AG04449 (cell line): ENCODE data around the gene TTC27.

Experiments used
- CTCF ChIA-PET: fragments of 350-600 bp; formaldehyde crosslinking; extraction: SDS; loops from one replicate; lab custom pipeline; 2021; ENCODE audit warnings: antibody characterized with exemption; lab: Yijun Ruan, JAX
- POLR2A ChIA-PET: fragments of 400-600, 350-600 bp; formaldehyde crosslinking; extraction: SDS; loops from one replicate; lab custom pipeline; 2020; ENCODE audit warnings: antibody characterized with exemption, inconsistent platforms; lab: Yijun Ruan, JAX
- DNase-seq: peaks from one replicate; pipeline ENCODE4 v3.0.0-alpha.2; 2010; ENCODE audit warnings: low read depth, low spot score
- H3K4me3 ChIP-seq: 2 replicates; pipeline ENCODE4 v1.5.1; 2011; ENCODE audit warnings: low read depth, mild to moderate bottlenecking, control low read depth, low read length
- TF ChIP-seq, protein P1 (sequence below): IDR thresholded peaks from one replicate; pipeline ENCODE4 v1.5.1; 2011; ENCODE audit warnings: mild to moderate bottlenecking, moderate library complexity, low read length, control low read depth, inconsistent platforms; ENCODE audit not compliant: insufficient read depth; ENCODE audit errors: missing control alignments

Gene TTC27

GRCh38 chr2:32683520-32684086 is 55.8 kb downstream of the TTC27 start:
- ChIA-PET CTCF (no interaction called here), POLR2A (no interaction called here)
- no peak overlapping the region for H3K4me3 ChIP-seq
- TF ChIP-seq, protein P1, sequence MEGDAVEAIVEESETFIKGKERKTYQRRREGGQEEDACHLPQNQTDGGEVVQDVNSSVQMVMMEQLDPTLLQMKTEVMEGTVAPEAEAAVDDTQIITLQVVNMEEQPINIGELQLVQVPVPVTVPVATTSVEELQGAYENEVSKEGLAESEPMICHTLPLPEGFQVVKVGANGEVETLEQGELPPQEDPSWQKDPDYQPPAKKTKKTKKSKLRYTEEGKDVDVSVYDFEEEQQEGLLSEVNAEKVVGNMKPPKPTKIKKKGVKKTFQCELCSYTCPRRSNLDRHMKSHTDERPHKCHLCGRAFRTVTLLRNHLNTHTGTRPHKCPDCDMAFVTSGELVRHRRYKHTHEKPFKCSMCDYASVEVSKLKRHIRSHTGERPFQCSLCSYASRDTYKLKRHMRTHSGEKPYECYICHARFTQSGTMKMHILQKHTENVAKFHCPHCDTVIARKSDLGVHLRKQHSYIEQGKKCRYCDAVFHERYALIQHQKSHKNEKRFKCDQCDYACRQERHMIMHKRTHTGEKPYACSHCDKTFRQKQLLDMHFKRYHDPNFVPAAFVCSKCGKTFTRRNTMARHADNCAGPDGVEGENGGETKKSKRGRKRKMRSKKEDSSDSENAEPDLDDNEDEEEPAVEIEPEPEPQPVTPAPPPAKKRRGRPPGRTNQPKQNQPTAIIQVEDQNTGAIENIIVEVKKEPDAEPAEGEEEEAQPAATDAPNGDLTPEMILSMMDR: no peak
- DNase-seq: no peak

DNA sequence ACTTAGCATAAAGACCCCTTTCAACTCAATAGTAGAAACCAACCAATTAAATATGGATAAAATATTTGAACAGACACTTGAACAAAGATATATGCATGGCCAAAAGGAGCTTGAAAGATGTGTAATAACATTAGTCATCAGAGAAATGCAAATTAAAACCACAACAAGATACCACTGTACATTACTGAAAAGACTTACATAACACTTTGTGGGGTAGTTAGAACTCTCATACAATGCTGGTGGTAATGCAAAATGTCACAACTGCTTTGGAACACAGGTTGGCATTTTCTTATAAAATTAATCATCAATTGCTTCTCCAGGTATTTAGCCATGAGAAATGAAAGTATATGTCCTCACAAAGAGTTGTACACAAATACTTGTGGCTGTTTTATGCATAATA is 60.7 kb downstream of the TTC27 start:
- TF ChIP-seq, protein P1: no peak
- CTCF ChIA-PET: interaction anchor here (1.0 to 2.3 kb wide), 3 partner anchors 9 to 33 kb away, joined by 3 to 8 read pairs (median 4); no protein-coding TSS in a partner anchor

DNA sequence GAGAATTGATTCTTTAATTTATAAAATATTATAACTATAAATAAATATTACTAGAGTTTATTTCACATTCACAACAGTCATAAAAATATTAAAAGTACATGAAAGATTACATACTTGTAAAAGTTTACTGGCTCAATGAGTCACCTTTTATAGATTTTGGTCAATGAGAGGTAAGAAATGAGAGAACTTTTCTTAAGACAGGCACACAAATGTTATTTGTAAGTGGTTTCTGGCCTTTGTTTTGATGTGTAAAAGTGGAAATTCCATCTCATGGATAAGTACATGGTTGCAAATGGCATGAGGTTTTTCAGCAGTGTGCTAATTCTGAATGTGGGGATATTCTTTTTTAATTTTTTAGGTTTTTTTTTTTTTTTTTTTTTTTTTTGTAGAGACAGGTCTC is 63.8 kb downstream of the TTC27 start:
- POLR2A ChIA-PET: no interaction called here

More for the DNA sequence above, 60.7 kb downstream of the TTC27 start:
- H3K4me3 ChIP-seq: no peak overlapping the region
- no peak for DNase-seq
- POLR2A ChIA-PET: no interaction called here

GRCh38 chr2:32696439-32696838 is 68.6 kb downstream of the TTC27 start:
- DNase-seq: no peak
- no peak overlapping the region for H3K4me3 ChIP-seq
- TF ChIP-seq, protein P1: no peak
- POLR2A ChIA-PET: no interaction called here
- CTCF ChIA-PET: no interaction called here

More for the DNA sequence above, 63.8 kb downstream of the TTC27 start:
- CTCF ChIA-PET: no interaction called here
- no peak for DNase-seq
- H3K4me3 ChIP-seq: no peak overlapping the region
- TF ChIP-seq, protein P1: no peak

- peak; percentile 76 for DNase-seq
- ChIA-PET CTCF (interaction anchor here (0.5 kb wide), 1 partner anchor 682 kb away, joined by 3 read pairs; no protein-coding TSS in a partner anchor), POLR2A (no interaction called here)
- TF ChIP-seq, protein P1: no peak
- H3K4me3 ChIP-seq: no peak overlapping the region
These were observed 69.3 kb downstream of the TTC27 start for GRCh38 chr2:32697156-32697555.

GRCh38 chr2:32699151-32699550 is 71.3 kb downstream of the TTC27 start:
- no peak for DNase-seq
- CTCF ChIA-PET: interaction anchor here (1.2 kb wide), 1 partner anchor 10 kb away, joined by 4 read pairs; no protein-coding TSS in a partner anchor
- TF ChIP-seq, protein P1: no peak
- H3K4me3 ChIP-seq: no peak overlapping the region
- POLR2A ChIA-PET: no interaction called here
